Measurements from ENCODE around the gene GGACT.

Gene GGACT

DNA sequence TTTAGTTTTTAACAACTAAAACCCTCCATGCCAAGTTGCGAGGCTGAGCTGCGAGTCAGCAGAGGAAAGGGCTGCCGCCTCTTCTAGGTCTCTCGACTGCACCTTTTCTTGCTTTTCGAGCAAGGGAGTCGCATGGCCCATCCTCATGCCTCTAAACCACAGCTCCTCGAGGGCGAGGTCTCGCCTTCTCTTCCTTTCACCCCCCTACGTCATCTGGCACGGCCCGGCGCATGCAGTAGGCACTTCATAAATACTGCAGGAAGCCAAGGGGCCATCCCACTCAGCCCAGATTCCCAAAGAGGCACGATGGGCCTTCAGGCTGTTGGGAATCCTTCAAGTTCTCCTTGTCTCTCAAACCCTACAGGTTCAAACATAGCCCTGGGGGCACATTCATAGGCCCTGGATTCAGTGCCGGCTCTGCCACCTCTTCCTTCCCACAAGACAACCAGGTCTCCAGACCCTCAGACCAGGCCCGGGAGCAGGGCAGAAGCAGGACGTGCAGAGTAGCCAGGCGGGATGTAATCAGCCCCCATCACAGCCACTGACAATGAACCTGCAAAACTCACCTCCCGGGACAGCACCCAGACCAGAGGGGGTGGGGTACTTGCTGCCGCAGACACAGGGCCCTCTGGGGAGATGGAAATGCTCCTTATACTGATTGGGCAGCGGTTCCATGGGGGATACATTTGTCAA is 41.7 kb downstream of the GGACT start:
- FAIRE-seq: no peak

DNA sequence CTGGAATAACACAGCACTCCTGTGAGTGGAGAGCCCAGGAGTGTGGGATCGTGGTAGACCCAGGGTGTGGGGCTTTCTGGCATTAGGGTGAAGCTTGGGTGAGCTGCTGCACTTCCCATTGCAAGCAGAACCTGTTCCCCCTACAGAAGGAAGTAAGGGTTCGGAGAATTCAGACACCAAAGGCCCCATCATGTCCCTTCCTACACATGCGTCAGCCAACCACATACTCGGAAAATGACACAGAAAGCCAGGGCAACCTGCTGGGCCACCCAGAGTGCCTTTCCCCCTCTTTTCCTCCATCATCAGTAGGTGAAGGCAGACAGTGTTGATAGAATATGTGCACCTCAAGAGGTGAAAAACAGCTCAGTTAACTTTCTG is 42.9 kb downstream of the GGACT start:
- FAIRE-seq: no peak

GRCh38 chr13:100544866-100545683 is 43.5 kb downstream of the GGACT start:
- FAIRE-seq: no peak

- no peak for FAIRE-seq
Measured at GRCh38 chr13:100543872-100544602, 44.6 kb downstream of the GGACT start.

DNA sequence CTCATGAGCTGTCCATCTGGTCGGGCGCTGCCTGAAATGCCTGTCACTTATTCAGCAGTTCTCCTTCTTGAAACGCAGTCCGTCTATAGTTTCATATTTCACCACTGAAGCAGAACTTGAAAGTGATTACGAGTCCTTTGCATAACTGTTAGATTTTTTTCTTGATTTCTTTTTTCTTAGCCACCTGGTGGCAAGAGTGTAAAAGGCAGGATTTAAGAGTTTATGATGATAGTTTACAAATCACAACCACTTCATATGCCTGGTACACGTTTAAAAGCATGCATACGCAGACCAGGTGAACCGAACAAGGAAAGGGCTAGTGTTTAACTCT is 45.8 kb downstream of the GGACT start:
- no peak for FAIRE-seq

GRCh38 chr13:100541897-100542825 is 46.4 kb downstream of the GGACT start:
- FAIRE-seq: no peak

DNA sequence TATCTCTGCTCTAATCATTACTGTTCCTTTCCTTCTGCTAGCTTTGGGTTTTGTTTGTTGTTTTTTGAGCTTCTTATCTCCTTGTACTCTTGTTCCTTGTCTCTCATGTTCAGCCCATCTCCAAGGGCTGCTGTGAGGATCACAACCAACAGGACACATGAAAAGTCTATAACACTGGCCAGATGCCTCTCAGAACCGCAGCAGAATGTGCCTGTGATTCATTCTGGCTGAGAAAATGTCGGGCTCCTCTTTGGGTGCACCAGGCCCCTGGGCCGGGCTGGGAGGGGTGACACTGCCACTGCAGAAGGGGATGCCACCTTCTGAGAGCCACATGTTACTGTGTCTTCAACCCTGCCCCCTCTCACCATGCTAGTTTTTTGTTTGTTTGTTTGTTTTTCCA is 48.0 kb downstream of the GGACT start:
- no peak for FAIRE-seq

- FAIRE-seq: no peak
Measured at GRCh38 chr13:100537951-100538462, 50.6 kb downstream of the GGACT start.

DNA sequence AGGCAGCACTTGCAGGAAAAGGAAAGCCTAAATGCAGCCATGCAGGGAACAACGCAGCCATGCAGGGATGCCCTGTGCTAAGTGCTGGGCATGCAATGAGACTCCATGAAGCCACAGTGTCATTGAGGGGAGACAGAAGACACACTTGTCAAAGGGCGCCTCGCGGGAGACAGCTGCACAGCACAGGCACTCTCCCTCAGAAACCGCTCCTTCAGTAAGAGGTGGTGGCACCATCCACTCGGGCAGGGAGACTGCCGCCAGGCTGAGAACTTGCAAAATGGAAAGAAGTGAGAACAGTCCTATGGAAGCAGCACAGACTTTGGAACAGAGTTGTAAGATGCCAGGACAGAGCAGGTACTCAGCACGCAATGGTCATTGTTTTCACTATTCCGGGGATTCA is 51.1 kb downstream of the GGACT start:
- FAIRE-seq: no peak

GRCh38 chr13:100536643-100537180 is 51.9 kb downstream of the GGACT start:
- no peak for FAIRE-seq

GRCh38 chr13:100535426-100536135 is 53.0 kb downstream of the GGACT start:
- no peak for FAIRE-seq

DNA sequence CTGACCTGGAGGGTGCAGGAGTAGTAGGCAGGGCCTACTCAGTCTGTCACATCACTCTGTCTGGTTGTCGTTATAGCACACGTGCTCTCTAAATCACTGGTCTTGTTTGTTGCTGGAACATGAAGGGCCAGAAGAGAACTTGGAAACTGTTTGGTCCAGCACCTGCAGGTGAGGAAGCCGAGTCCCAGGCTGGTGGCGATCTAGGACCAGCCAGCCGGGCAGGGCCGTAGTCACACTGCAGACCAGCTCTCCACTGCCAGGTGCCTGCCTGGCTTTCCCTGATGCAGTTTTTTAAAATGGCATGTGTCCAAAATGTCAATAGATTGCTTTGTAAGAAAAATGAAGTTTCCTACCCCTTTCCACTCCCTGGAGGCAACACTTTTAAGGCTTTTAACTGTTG is 53.7 kb downstream of the GGACT start:
- no peak for FAIRE-seq

DNA sequence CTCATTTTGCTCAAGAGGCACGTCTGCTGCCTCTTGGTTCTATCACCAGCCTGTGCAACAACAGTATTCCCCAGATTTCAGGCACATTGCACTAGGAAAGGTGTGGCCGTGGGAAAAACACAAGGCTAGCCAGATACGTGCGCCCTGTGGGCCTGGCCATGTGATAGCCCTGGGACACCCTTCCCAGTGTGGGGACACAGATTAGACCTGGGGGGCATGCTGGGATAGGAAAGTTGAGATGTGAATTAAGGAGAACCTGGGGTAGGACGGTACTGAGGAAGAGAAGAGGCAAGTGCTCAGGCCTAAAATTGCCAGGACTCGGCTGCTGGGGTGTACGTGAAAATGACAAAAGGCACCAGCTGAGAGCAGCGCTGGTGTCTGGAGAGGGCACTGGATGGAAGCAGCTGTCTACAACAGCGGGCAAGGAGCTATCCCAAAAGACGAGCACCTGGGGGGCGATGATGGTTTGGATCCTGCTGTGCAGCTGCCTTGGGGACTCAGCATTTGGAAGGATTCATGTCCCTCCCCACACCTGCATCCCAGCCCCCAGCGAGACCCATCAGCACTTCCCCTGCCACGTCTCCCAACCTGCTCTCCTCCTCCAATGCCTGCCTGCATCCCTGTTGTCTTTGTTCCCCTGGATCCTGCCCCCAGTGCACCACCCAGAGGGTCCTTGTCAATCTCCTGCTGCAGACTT is 54.3 kb downstream of the GGACT start:
- FAIRE-seq: no peak

GRCh38 chr13:100533588-100534041 is 55.0 kb downstream of the GGACT start:
- no peak for FAIRE-seq

DNA sequence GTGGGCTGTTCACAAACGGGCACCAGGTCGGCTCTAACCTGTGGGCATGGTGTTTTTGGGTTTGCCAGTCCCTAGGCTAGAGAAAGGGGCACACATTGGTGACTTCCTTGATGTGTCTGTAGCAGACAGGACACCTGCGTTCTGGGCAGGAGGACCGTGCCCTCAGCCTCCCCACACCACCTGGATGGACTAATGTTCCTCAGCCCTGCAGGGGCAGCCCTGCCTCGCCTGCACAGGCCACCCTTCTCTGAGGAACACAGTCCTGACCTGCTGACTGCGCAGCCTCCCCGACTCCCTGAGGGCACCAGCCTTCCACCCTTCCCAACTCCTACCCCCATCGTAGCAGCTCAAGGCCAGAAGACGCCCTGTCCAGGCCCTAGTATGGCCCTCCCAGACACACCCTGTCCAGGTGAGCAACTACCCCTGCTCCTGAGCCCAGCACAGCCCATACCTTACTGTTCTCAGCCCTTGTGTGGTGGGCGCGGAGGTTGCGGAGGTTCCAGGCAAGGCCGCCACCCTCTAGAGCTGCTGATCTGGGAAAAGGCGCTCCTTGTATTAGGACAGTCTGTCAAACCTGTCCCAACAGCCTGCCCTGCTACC is 55.7 kb downstream of the GGACT start:
- FAIRE-seq: no peak

DNA sequence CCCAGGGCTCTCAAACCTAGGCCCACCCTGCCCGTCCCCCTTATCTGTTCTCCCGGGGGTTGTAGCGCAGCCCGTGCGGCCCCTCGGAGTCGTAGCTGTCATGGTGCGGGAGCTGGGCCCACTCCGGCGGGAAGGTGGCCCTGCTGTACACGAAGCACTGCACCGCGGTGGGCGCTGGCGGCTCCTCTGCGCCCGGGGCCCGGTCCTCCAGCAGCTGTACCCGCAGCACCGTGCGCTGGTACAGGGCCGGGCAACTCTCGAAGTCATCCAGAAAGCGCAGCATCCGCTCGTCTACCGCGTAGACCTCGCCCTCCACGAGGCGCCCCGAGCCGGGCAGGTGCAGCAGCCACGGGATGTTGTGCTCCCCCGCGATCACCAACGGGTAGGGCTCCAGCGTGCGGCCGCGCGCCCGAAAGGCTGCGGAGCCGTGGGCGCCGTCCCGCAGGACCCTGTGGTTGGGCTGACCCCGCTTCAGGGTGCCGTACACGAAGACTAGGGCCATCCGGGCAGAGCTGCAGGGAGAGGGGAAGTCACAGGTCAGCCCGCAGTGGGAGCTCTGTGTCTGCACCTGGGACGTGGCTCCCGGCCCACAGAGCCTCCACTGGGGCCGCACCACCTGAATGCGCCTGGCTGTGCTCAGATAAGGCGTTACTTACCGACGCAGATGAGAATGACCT is 56.4 kb downstream of the GGACT start:
- no peak for FAIRE-seq

- FAIRE-seq: no peak
Measured at GRCh38 chr13:100530671-100531213, 57.8 kb downstream of the GGACT start.

- FAIRE-seq: no peak
Measured at GRCh38 chr13:100529666-100530377, 58.8 kb downstream of the GGACT start.

DNA sequence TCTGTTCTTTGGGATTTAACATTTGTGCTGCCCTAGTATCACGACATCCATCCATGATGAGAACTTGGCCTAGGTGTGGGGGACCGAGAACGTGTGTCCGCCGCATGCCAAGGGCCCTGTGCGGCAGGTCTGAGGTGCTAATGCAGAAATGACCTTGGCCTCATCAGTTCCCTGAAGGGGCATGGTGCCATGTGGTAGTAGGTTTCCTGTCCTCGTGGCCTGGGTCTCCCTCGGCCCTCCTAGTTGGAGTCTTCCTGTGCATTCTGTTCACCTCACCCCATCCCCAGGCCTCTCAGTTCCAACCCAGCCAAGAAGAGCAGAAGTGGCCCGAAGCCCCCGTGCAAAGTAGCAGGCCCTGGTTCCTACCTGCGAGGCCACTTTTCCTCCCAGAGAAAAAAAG is 59.8 kb downstream of the GGACT start:
- FAIRE-seq: no peak

All from TTC549 (cell line).